ENCODE data around the gene IL25.

DNA sequence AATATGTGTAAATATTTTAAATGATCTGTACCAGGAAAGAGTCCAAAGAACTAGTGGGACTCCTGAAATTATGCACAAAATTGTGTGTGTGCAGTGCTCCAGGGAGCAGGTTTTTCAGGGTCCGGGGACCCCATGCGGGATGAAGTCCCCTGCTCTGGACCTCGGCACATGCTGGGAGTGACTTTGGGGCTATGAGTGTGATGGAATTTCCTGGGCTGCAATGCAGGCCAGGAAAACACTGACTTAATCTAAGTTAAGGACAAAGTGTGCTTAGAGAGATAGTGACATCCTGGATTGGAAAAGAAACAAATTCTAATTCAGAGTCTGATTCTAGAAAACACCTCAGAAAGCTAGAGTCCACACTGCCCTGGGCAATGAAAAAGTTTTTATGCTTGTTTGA is 41.6 kb downstream of the IL25 start:
- TF ChIP-seq POLR2A (IDR thresholded peaks at IDR 0.05) = no peak
- TF ChIP-seq, protein P1, sequence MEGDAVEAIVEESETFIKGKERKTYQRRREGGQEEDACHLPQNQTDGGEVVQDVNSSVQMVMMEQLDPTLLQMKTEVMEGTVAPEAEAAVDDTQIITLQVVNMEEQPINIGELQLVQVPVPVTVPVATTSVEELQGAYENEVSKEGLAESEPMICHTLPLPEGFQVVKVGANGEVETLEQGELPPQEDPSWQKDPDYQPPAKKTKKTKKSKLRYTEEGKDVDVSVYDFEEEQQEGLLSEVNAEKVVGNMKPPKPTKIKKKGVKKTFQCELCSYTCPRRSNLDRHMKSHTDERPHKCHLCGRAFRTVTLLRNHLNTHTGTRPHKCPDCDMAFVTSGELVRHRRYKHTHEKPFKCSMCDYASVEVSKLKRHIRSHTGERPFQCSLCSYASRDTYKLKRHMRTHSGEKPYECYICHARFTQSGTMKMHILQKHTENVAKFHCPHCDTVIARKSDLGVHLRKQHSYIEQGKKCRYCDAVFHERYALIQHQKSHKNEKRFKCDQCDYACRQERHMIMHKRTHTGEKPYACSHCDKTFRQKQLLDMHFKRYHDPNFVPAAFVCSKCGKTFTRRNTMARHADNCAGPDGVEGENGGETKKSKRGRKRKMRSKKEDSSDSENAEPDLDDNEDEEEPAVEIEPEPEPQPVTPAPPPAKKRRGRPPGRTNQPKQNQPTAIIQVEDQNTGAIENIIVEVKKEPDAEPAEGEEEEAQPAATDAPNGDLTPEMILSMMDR (IDR thresholded peaks at IDR 0.05) = no peak

All from ovary (tissue), 3 donors.